ENCODE results near the gene IFTAP.

Gene IFTAP

GRCh38 chr11:36702330-36703054 is 108.2 kb downstream of the IFTAP start:
- Mint-ChIP-seq H3K4me1 (no peaks in the 10 kb centered on the region), H3K4me3 (no peak overlapping the region), H3K9me3 (no peaks in the 10 kb centered on the region), H3K36me3 (no peaks in the 10 kb centered on the region), H3K27ac (no peak overlapping the region)
- no peak for DNase-seq (ENCODE audit: low spot score in 2 of 2)
- ATAC-seq: no peak

GRCh38 chr11:36703055-36703404 is 108.7 kb downstream of the IFTAP start:
- Mint-ChIP-seq H3K36me3 (no peaks in the 10 kb centered on the region), H3K27ac (no peak overlapping the region), H3K4me3 (no peak overlapping the region), H3K9me3 (no peaks in the 10 kb centered on the region), H3K4me1 (no peaks in the 10 kb centered on the region)
- DNase-seq (ENCODE audit: low spot score in 2 of 2) (no peak), ATAC-seq (peak; percentile 56)
